HG02678 (cell line): Measurements from ENCODE around the gene HTRA1.

Experiments used
- ATAC-seq: cut with Tn5 transposase; IDR thresholded peaks from one replicate; pipeline ENCODE4 v1.9.1; 2021; ENCODE audit warnings: mild to moderate bottlenecking, moderate library complexity; ENCODE audit not compliant: unreplicated experiment

HTRA1 gene

DNA sequence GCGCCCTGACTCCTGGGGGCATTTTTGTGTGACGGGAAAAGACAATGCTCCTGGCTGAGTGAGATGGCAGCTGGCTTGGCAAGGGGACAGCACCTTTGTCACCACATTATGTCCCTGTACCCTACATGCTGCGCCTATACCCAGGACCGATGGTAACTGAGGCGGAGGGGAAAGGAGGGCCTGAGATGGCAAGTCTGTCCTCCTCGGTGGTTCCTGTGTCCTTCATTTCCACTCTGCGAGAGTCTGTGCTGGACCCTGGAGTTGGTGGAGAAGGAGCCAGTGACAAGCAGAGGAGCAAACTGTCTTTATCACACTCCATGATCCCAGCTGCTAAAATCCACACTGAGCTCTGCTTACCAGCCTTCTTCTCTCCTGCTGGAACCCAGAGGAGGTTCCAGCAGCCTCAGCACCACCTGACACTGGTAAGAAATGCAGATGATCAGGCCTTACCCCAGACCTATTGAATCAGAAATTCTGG, 6.7 kb upstream of the HTRA1 start, which contains the start of gene ARMS2:
Gene ARMS2 (plus strand): TSS at position 51 of the 478 bp plus-strand sequence. CDS start 75 bp downstream, at position 126.
- no peak for ATAC-seq

DNA sequence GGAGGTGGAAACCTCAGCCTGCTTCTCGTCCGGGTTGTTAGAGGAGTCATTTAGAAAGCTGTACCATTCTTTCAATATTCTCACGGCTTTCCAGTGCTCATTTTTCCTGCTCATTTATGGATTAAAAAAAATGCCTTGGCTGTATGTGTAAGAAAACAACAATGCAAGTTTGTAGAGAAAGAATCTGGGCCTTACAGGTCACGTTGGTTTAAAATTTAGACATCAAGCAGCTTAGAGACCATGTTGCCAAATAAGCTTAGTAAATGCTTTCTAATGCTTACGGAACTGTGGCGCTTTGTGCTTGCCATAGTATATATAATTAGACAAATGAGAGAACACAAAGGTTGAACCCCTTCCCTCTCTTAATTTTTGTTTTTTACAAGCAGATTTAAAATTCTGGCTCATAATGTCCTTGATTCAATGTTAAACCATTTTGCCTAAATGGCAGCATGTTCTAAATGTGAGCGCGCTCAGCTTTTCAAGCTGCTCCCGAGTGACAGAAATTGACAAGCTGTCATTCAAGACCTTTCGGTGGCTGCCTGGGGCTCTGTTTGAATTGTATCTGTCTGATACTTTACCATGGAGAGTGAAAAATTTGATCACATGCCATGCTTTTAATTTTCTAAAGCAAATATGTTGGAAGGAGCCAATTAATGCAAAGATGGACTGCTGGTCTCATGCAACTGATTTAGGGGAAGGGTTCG, 5.8 kb upstream of the HTRA1 start:
- no peak for ATAC-seq

GRCh38 chr10:122457934-122458333, 3.4 kb upstream of the HTRA1 start:
- ATAC-seq: no peak

- ATAC-seq: no peak
These were observed 2.7 kb upstream of the HTRA1 start for GRCh38 chr10:122458693-122459092.

- ATAC-seq: no peak
These were observed 1.6 kb upstream of the HTRA1 start for GRCh38 chr10:122459561-122460273.

- ATAC-seq: no peak
These were observed 461 bp upstream of the HTRA1 start for GRCh38 chr10:122460891-122461293.

DNA sequence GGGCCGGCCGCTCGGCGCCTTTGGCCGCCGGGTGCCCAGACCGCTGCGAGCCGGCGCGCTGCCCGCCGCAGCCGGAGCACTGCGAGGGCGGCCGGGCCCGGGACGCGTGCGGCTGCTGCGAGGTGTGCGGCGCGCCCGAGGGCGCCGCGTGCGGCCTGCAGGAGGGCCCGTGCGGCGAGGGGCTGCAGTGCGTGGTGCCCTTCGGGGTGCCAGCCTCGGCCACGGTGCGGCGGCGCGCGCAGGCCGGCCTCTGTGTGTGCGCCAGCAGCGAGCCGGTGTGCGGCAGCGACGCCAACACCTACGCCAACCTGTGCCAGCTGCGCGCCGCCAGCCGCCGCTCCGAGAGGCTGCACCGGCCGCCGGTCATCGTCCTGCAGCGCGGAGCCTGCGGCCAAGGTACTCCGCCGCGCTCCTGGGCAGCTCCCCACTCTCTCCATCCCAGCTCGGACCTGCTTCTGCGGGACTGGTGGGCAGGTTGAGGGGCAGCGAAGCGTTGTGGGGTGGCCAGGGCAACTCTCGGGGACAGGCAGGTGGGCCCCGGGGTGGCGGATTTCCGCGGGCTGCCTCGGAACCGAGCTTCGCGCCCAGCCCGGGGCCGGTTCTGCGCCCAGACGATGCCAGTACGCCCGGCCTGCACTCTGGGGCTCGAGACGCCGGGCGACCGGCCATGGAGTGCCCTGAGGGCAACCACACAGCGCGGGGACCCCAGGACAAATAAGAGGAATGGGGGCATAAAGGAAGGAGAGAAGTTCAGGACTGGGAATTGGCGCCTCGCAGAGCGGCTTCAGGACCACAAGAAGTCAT, 578 bp downstream of the HTRA1 start:
- no peak for ATAC-seq

GRCh38 chr10:122462533-122463465, 1.4 kb downstream of the HTRA1 start:
- ATAC-seq: no peak

GRCh38 chr10:122463466-122464249, 2.3 kb downstream of the HTRA1 start:
- ATAC-seq: no peak

GRCh38 chr10:122464250-122464510, 2.8 kb downstream of the HTRA1 start:
- no peak for ATAC-seq

GRCh38 chr10:122464586-122464985, 3.2 kb downstream of the HTRA1 start:
- no peak for ATAC-seq

GRCh38 chr10:122465401-122466040, 4.2 kb downstream of the HTRA1 start:
- no peak for ATAC-seq

DNA sequence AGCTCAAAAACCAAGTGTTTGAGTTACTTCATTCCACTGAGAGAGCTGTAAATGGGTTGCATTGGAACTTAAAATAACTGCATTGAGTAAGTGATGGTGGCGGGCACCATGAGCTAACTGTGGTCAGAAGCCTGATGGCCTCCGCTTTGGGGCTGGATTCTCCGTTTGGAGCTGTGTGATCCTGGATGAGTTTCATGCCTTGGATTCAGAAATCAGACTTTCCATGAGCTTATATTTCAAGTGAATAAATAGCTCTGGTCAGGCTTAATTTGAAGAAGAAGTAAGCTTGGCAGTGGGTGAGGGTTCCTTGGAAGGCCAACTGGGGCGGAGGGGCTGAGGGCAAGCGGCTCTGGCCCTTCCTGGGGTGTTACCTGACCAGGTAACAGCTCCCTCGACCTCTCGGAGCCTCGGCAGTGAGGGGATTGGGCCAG, 5.6 kb downstream of the HTRA1 start:
- no peak for ATAC-seq

- no peak for ATAC-seq
These were observed 6.3 kb downstream of the HTRA1 start for GRCh38 chr10:122467701-122468100.

DNA sequence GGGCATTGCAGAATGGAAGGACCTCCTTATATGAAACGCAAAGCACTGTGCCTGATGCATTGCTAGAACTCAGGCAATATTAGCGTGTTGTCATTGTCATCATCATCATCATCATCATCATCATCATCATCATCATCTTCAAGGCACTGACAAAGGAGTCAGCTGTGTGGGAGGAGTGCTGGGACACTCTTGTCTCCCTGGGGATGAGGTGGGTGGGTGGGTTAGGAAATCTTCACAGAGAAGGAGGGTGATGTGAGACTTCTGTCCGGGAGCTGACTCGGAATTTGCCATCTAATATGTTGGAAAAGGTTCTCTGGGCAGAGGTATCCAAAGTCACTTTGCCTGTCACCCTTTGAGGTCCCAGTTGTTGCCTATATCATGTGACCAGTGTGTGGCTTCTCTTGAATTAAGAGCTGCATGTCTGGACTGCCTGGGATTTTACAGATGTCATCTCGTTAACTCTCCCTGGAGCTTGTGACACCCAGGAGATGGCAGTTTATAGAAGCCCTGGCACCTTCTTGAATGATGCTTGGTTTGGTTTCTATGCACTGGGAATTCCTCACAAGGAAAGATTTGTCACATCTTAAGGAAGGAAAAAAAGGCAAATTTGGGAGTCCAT, 7.1 kb downstream of the HTRA1 start:
- no peak for ATAC-seq

- ATAC-seq: no peak
These were observed 7.8 kb downstream of the HTRA1 start for GRCh38 chr10:122468926-122469781.

DNA sequence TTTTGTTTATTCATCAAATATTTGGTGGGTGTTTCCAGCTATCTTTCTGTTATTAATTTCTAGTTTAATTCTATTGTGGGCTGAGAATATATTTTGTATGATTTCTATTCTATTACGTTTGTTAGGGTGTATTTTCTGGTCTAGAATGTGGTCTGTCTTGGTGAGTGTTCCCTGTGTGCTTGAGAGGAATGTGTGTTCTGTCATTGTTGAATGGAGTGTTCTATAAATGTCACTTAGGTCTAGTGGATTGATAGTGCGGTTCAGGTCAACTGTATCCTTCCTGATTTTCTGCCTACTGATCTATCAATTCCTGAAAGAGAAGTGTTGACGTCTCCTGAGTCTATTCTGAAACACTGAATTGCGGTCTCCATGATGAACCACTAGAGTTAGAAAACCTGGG, 8.5 kb downstream of the HTRA1 start:
- ATAC-seq: no peak
